Vagina (tissue), 2 donors: ENCODE results near the gene CMPK1. TPM values are rescaled to one million over a fixed set of nuclear protein-coding genes. Genes with fewer than 3 reads are reported as not detected.

ENCODE experiments used
- DNase-seq, 2 donors: peaks; one replicate each; pipeline ENCODE4 v3.0.0-alpha.2; 2017; ENCODE audit errors: extremely low spot score in 2 of 2
- H3K27ac ChIP-seq: fragments of 200-600 bp; sonication (generic); one replicate; pipeline ENCODE4 v1.5.1; 2019
- H3K27me3 ChIP-seq: fragments of 200-600 bp; sonication (generic); one replicate; pipeline ENCODE4 v1.5.1; 2019
- H3K36me3 ChIP-seq, 2 donors: fragments of 200-600 bp; sonication (generic); one replicate each; pipeline ENCODE4 v1.5.1; 2017 to 2019
- H3K4me1 ChIP-seq: fragments of 200-600 bp; sonication (generic); one replicate; pipeline ENCODE4 v1.5.1; 2019
- H3K4me3 ChIP-seq, 2 donors: fragments of 200-600 bp; sonication (generic); 1 replicate in 1 of 2; 2 replicates in 1 of 2; pipeline ENCODE4 v1.5.1; 2016 to 2019
- H3K9me3 ChIP-seq: fragments of 200-600 bp; sonication (generic); one replicate; pipeline ENCODE4 v1.5.1; 2019
- POLR2A ChIP-seq, 2 donors: fragments of 450-650 bp; IDR thresholded peaks; one replicate each; pipeline ENCODE4 v1.6.1; 2017; ENCODE audit warnings: antibody characterized with exemption in 2 of 2, mild to moderate bottlenecking in 2 of 2, moderate library complexity in 2 of 2
- POLR2AphosphoS5 ChIP-seq, 2 donors: sonication (generic); formaldehyde crosslinking; IDR thresholded peaks; one replicate each; pipeline ENCODE4 v1.9.0; 2017; ENCODE audit warnings: antibody characterized with exemption in 2 of 2, mild to moderate bottlenecking in 2 of 2, low read depth in 1 of 2; ENCODE audit not compliant: insufficient read depth in 1 of 2
- intact Hi-C: fragments of 100-400 bp; cut with DNase I; formaldehyde crosslinking; loops from one replicate; pipeline ENCODE4 v1.15.1; 2023
- total RNA-seq: library from RNA; depleted of rRNA; stranded (reverse); fragments of >200 nt; gene quantifications from one replicate; pipeline ENCODE4 v1.2.3, GENCODE V29; 2016
- TF ChIP-seq, protein P1 (sequence below), 3 experiments: fragments of 450-650 bp in 2 of 3; fragments of 200-600 bp in 1 of 3; sonication (generic) in 1 of 3; IDR thresholded peaks; one replicate each; pipeline ENCODE4 v1.5.1; 2017 to 2019; ENCODE audit warnings: antibody characterized with exemption in 3 of 3, mild to moderate bottlenecking in 2 of 3, moderate library complexity in 2 of 3

Gene CMPK1
- total RNA-seq, 1 donor from 2014 or later, result 79.3 TPM

DNA sequence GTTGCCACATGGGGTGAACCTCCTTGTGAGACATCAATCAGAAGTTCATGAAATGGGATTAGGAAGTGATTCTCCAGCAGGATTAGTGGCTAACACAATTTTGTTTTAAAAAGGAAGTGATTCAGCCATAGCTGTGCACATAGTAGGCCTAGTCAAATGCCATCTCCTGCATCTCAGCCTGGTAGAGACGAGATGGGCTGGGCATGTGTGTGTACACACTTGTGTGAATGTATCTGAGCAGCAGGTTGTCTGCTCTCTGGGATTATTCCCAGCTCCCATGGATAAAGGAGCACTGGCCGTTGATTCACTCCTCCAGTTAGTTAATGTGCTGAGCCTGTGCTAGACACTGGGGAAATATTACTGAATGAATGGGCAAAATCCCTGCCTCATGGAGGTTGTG lies 84.5 kb downstream of the CMPK1 start:
- H3K27me3 ChIP-seq, result peaks cover 7% of the 10 kb centered on the region
- H3K4me3 ChIP-seq, result no peak overlapping the region
- H3K27ac ChIP-seq, result no peak overlapping the region
- H3K9me3 ChIP-seq, result no peaks in the 10 kb centered on the region
- H3K36me3 ChIP-seq, result no peaks in the 10 kb centered on the region
- TF ChIP-seq POLR2A (IDR thresholded peaks at IDR 0.05), result no peak
- no peak for TF ChIP-seq POLR2AphosphoS5 (IDR thresholded peaks at IDR 0.05; ENCODE audit: insufficient read depth in 1 of 2, low read depth in 1 of 2)
- TF ChIP-seq, protein P1, sequence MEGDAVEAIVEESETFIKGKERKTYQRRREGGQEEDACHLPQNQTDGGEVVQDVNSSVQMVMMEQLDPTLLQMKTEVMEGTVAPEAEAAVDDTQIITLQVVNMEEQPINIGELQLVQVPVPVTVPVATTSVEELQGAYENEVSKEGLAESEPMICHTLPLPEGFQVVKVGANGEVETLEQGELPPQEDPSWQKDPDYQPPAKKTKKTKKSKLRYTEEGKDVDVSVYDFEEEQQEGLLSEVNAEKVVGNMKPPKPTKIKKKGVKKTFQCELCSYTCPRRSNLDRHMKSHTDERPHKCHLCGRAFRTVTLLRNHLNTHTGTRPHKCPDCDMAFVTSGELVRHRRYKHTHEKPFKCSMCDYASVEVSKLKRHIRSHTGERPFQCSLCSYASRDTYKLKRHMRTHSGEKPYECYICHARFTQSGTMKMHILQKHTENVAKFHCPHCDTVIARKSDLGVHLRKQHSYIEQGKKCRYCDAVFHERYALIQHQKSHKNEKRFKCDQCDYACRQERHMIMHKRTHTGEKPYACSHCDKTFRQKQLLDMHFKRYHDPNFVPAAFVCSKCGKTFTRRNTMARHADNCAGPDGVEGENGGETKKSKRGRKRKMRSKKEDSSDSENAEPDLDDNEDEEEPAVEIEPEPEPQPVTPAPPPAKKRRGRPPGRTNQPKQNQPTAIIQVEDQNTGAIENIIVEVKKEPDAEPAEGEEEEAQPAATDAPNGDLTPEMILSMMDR (IDR thresholded peaks at IDR 0.05), result no peak
- intact Hi-C loops, result no loop called here
- no peaks in the 10 kb centered on the region for H3K4me1 ChIP-seq
- DNase-seq, result no peak

DNA sequence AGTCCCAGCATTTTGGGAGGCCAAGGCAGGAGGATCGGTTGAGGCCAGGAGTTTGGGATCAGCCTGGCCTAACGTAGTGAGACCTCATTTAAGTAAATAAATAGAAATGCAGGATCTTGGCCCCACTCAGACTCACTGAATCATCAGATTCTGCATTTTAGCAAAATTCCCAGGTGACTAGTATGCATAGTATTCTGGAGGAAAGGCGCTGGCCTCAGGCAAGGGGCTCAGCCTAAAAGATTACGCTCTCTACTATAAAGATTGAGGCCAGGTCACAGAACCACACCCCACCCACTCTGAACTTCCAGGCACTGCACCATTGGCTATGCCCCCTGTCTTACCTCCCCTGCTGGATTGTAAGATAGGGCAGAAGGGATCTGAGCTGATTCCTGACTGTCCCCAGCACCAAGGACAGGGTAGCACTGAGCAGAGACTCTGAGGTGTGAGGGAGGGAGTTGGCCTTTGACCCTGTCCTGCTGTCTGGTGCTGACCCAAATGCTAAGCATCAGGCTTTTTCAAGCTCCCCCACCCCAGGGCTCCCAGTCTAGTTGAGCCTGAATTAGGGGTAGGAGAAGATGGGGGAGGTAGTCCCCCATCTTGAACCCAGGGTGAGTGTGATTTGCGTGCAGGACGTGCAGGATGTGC lies 85.2 kb downstream of the CMPK1 start:
- H3K4me1 ChIP-seq, result no peaks in the 10 kb centered on the region
- DNase-seq, result no peak
- no peaks in the 10 kb centered on the region for H3K36me3 ChIP-seq
- H3K27me3 ChIP-seq, result peaks cover 7% of the 10 kb centered on the region
- no peak for TF ChIP-seq POLR2AphosphoS5 (IDR thresholded peaks at IDR 0.05; ENCODE audit: insufficient read depth in 1 of 2, low read depth in 1 of 2)
- TF ChIP-seq POLR2A (IDR thresholded peaks at IDR 0.05), result no peak
- TF ChIP-seq, protein P1 (IDR thresholded peaks at IDR 0.05), result no peak
- intact Hi-C loops, result no loop called here
- H3K9me3 ChIP-seq, result no peaks in the 10 kb centered on the region
- H3K4me3 ChIP-seq, result no peak overlapping the region
- no peak overlapping the region for H3K27ac ChIP-seq

DNA sequence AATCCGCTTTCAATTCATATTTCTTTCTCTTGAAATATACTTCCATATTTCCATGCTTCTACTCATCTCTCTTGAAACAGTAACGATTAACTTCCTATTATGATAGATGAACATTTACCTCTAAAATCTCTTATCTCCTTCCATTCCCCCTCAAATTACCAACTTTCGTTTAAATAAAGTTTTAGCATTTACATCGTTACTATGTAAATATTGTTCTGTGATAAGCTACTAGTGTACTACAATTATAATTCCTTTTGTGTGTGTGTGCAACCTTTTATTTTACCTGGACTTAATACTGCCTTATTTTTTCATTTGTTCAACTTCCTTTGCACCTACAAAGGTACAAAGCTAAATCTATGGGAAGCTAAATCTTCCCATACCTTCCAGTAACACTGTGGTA lies 87.0 kb downstream of the CMPK1 start:
- no peak for TF ChIP-seq POLR2A (IDR thresholded peaks at IDR 0.05)
- Histone ChIP-seq H3K4me1 (no peaks in the 10 kb centered on the region), H3K27me3 (peaks cover 7% of the 10 kb centered on the region), H3K36me3 (no peaks in the 10 kb centered on the region), H3K4me3 (no peak overlapping the region), H3K27ac (no peak overlapping the region), H3K9me3 (no peaks in the 10 kb centered on the region)
- DNase-seq, result no peak
- intact Hi-C loops, result loop anchor here (10.0 kb wide), 1 partner anchor 236 kb away; no protein-coding TSS in a partner anchor

DNA sequence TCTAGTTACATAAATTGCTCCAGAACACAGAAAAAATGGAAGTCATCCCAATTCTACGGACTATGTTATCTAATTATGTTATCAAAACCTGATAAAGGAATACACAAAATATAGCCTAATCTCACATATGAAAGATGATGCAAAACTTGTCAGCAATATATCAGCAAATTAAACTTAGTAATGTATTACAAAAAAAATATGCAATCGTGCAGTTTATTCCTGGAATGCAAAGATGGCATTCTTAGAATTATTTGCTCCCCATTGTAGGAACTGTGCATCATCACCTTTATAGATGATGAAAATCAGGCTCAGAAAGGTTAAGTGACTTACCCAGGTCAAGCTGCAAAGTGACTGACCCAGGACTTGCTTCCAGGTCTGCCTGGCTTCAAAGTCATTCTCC lies 90.3 kb downstream of the CMPK1 start:
- no peak for DNase-seq
- H3K27me3 ChIP-seq, result no peaks in the 10 kb centered on the region
- no peaks in the 10 kb centered on the region for H3K36me3 ChIP-seq
- intact Hi-C loops, result loop anchor here (10.0 kb wide), 1 partner anchor 239 kb away; no protein-coding TSS in a partner anchor
- H3K9me3 ChIP-seq, result no peaks in the 10 kb centered on the region
- H3K4me1 ChIP-seq, result no peaks in the 10 kb centered on the region
- H3K27ac ChIP-seq, result no peak overlapping the region
- H3K4me3 ChIP-seq, result no peak overlapping the region
- TF ChIP-seq POLR2AphosphoS5 (IDR thresholded peaks at IDR 0.05; ENCODE audit: insufficient read depth in 1 of 2, low read depth in 1 of 2), result no peak
- TF ChIP-seq, protein P1 (IDR thresholded peaks at IDR 0.05), result no peak
- TF ChIP-seq POLR2A (IDR thresholded peaks at IDR 0.05), result no peak

DNA sequence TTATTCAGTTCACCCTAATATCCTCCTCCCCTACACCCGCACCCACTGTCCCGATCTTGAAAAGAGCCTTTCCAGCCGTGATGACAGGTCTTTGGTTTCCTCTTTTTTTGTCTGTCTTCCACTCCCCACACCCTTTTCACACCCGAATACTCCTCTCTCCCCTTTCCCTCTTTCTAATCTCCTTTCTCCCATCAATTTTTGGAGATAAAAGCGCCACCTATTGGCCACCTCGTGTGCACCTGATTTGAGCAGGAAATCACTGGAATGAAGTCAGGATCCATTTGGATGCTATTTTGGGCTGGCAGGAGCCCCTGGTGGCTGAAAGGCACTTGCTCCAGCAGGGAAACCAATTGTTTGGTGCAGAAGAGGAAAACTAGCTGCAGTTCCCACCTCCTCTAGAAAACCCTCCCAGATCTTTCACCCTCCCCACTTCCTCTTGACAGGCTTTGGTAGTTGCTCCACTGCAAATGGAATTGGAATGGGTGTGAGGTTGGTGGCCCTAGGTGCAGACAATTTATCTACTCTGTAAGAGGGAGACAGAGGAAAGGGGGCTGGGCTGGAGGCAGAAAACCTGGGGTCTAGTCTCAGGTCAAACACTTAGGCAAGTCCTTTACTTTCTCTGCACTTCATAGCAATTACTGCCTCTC lies 90.9 kb downstream of the CMPK1 start:
- Histone ChIP-seq H3K9me3 (no peaks in the 10 kb centered on the region), H3K27me3 (no peaks in the 10 kb centered on the region), H3K4me1 (no peaks in the 10 kb centered on the region), H3K4me3 (no peak overlapping the region), H3K36me3 (no peaks in the 10 kb centered on the region), H3K27ac (no peak overlapping the region)
- DNase-seq, result no peak
- TF ChIP-seq POLR2A (IDR thresholded peaks at IDR 0.05) (no peak), POLR2AphosphoS5 (IDR thresholded peaks at IDR 0.05; ENCODE audit: insufficient read depth in 1 of 2, low read depth in 1 of 2) (no peak)
- TF ChIP-seq, protein P1 (IDR thresholded peaks at IDR 0.05), result peak; percentile 25 to 41 (median 37)
- intact Hi-C loops, result loop anchor here (10.0 kb wide), 1 partner anchor 240 kb away; no protein-coding TSS in a partner anchor

Other genes with a start within 250 kb of the CMPK1 start
- gene CYP4A22, start 196.3 kb upstream of the CMPK1 start, total RNA-seq, result not detected
- 55.2 TPM for gene PDZK1IP1, start 143.8 kb upstream of the CMPK1 start, total RNA-seq
- 7.1 TPM for gene TAL1, start 101.6 kb upstream of the CMPK1 start, total RNA-seq
- 3.9 TPM for gene STIL, start 19.6 kb upstream of the CMPK1 start, total RNA-seq
- not detected for gene FOXE3, start 82.5 kb downstream of the CMPK1 start, total RNA-seq
- 0.98 TPM for gene FOXD2, start 104.3 kb downstream of the CMPK1 start, total RNA-seq